Measurements from ENCODE around the gene PBX1.
"Not testable (repeated sequence)": the region's sequence is repeated elsewhere in the genome, so short reads cannot be mapped to it uniquely, and the experiment has no call there.

PBX1 gene

DNA sequence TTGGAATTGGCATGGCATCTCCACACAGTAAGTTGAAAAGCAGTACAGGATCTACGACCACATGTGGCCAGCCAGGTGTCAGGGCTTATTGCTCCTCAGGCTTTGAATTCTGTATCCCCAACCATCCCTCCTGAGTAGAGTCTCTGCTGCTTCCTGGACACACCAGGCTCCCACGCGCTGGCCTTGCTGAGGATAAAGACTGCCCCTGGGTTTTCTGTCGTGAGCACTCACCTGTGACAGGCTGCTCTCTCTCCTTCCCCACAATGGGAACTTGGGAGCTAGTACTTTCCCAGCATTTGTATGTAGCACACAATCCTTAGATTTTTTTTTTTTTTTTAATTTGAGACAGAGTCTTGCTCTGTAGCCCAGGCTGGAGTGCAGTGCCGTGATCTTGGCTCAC lies 33.6 kb downstream of the PBX1 start:
- DNase-seq: no peak

DNA sequence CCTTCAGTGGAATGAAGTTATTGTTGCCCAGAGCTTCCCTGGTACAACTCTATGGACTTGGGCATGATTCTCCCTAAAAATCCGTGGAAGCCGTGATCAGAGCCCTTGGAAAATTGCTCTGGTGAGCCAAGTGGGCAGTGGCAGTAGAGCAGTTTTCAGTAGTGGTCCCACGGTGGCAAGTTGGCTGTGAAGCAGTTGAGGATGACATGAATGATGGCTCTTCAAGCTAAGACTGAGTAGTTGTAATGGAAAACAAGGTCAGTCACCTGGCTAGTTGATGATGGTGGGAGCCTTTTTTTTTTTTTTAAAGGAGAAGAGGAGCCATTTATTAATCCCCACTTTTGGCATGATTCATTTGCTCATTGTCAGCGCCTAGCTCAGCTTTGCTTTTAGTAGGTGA lies 36.2 kb downstream of the PBX1 start:
- no peak for DNase-seq

DNA sequence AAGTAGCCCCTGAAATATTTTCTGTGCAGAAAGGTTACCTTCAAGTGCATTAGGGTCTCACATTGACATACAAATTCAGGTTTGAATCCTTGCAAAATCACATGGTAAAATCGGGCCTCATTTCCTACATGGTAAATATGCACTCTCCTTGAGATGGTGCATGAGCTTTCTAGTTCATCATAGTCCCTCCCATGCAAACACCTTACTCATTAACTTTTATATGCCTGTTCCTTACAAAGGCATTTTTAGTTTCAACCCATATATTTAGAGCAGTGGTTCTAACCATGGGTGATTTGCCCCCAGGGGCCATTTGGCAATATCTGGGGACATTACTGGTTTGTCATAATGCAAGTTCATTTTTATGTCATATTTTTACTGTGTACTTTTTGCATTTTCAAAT lies 37.2 kb downstream of the PBX1 start:
- DNase-seq: no peak

DNA sequence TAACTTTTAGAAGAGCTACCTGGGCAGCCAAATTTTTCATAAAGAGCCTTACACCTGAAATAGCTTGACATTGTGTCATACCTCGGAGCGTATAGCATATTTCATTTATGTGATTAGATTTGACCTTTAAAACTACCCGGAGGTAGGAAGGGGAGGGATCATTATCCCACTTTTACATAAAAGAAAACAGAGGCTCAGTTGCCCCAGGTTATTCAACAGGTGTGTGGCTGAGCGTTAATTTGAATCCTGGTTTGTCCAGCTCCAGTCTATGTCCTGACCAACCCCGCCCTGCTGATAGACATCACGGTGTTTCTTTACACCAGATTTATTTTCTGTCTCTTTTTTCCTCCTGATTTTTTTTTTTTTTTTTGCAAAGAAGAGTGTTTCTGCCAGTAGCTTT lies 39.7 kb downstream of the PBX1 start:
- no peak for DNase-seq

DNA sequence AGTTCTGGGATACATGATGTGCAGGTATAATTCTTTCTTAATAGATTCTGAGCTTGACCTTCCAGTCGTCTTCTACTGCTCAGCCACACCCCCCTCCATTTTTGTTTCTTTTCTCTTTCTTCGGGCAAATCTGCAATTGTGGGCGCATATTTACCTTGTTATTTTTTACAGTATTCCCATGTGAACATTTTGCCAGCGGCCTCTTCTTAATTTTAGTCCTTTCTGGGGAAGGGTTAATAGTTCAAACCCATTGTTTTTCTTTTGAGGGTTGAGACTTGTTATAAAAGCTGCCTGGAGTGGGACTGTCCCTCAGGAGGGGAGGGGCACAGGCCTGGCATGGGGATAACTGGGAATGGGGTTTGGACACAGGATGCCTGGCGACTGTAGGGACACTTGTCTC lies 40.3 kb downstream of the PBX1 start:
- DNase-seq: no peak

DNA sequence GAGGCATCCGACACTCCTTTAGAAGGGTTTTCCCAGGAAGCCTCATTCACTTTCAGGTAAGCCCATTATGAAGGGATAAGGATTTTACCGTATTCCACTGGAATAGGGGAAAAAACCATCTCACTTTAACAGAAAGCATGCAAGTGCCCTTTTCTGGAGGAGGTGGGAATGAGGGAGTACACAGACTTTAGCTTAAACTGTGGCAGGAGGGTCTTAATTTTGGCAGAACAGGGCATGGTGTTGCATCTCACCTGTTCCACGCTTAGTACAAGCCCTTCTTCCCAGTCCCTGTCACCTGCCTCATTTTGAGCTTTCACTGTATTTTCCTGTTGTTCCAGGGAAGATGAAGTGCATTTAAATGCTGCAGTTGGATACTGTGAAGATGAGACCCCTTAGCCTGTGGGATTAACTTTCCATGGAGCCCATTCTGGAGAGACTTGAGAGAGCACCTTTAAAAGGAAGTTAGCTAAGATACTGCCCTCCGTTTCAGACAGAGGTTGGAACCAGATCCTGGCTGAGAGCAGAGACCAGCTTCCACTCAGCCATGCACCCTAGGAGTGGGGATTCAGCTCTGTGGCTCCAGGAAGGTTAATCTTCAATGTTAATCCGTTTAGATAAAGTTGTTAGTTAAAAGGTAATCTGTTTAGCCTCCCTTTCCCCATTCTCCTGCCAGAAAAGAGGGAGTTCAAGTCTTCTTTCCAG lies 42.6 kb downstream of the PBX1 start:
- DNase-seq: no peak

DNA sequence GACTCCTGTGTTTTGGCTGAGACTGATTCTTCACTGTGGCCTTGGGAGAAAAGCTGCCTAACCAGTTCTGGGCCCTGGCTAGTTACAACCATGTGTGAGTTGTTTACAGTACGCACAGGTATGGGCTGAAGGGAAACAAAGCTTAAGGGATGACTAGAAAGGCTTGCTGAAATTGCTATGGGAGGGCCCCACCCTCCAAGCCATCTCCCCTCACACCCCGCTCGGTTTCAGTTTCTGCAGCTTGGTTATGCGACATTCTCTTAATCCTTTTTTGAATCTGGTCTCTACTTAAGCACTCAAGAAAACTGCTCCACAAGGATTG lies 43.1 kb downstream of the PBX1 start:
- no peak for DNase-seq

DNA sequence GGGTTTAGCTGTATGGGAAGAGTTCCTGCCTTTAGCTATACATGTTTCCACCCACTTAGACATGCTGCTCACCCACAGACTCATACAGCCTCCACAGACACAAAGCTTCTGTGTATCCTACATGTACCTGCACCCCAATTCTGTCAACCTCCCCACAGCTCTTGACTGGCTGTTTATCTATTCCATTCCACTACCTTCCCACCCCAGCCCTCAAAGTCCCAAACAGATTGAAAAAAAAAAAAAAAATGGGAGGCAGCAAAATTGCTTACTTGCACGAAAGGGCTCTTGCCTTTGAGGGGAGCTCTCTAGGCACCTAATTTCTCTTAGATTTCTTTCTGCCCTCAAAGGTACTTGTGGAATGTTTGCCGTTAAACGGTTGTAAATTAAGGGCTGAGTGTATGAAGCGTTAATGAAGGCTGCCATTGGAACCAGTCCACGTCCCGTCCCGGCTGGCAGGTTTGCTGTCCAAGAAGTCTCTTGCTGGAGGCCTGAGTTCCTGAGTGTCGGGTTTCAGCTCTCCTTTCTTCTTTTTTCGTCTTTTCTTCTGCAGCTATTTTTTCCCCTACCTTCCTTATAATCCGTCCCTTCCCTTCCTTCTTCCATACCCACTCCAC lies 43.6 kb downstream of the PBX1 start:
- DNase-seq: no peak

DNA sequence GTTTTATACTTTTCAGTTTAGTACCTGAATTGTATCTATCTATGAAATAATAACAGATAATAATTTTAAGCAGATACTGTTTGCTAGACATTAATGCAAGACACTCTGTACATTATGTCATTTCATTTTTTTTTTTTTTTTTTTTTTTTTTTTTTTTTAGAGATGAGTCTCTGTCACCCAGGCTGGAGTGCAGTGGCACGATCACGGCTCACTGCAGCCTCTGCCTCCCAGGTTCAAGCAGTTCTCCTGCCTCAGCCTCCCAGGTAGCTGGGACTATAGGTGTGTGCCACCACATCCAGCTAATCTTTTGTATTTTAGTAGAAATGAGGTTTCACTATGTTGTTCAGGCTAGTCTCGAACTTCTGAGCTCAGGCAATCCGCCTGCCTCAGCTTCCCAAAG lies 44.8 kb downstream of the PBX1 start:
- DNase-seq: not testable (repeated sequence)

DNA sequence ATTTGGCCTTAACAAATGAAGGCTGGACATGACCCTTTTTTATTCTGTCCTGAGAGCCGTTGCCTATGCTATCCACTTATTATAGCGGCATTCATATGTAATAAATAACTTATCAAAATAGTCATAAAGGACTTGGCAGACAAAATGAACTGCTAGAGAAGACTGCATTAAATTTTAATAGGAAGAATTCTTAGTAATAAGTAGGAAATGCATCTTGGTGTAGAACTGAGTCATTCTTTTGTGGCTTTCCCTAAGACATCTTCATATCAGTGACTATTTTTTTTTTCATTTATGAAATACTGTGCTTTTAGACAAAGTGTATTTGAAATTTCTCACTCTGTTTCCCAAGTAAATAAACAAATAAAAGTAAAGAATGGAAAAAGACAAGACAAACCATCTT lies 45.6 kb downstream of the PBX1 start:
- DNase-seq: no peak

DNA sequence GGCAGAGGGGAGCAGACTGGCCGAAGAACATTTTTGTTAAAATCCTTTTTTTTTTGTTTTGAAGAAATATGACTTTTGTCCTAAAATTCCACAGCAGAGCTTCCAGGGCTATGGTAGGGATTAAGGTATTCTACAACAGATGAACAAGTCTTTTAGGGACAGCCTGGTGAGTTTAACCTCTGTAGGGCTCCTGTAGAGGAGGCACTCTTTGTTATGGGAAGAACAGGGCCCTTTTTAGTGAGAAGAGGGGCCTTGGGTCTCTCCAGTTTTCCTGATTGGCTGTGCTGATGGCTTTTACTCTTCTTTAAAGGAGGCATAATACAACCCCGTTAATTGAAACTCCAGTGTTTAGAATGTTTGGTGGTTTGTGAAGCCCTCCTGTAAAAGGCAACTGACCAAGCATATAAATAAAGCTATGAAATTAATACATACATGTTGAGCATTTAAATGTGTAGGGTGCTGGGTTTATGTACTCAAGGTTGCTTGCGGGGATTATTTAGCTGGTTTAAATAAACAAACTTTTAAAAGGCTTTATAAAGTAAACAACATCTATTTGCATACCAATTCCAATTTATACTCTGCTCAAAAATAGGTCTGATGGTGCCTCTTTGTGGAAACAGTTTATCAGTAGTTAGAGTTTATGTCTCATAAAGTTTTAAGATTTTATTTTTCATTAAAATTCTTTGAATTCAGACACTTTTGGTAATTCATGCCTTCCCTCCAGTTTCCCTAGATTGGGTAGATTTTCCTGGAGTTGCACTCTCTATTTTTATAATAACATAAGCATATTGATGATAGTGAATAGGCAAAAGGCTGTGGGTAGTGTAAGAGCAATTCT lies 46.5 kb downstream of the PBX1 start:
- DNase-seq: no peak

DNA sequence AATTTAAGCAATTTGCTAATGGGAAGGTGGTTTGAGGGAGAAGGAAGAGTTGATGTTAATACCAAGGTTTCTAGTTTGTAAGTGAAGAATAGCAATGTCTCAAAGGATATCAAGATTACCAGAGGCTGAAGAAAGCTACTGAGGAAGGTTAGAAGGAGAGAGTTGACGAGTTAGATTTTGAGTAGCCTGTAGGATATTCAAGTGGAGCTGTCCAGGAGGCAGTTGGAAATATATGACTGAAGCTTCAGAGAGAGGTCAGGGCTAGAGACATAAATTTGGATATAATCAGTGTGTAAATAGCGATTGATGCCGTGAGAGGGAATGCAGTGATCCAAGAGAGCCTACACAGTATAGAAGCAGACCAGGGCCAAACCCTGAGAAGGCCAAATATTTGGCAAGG lies 48.4 kb downstream of the PBX1 start:
- DNase-seq: no peak

DNA sequence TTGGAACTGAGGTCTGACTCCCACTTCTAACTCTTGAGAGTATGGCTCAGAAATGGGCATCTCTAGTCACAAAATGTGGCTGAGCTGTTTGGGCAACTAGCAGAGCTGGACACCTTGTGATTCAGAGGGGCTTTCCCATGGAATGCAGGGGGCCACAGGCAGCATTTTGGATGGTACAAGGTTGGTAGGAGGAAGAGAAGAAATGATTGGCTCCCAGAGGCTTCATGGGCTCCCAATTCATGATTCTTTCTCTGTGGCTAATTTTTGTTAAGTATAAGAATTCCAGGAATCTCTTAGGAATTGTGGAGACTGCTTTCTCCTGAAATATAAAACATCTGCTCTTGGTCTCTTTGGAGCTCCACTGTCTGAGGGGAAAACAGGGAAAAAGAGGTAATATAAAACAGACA lies 49.7 kb downstream of the PBX1 start:
- no peak for DNase-seq

DNA sequence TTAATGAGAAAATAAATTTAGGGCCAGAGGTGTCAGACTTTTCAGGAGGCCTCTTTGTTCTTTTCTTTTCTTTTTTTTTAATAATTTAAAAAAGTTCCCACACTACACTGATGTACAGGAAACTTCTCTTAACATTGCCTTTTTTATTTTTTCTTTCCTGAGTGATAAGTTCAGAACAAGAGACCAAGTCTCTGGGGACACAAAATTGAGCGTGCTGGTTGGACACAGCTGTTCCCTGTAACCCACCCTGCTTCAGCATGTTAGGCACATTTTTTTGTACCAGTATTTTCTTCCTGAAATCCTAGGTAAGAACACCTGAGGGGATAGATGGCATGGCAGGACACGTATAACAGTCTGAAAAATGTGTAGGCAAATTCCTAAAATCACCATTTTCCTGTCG lies 50.1 kb downstream of the PBX1 start:
- DNase-seq: no peak

DNA sequence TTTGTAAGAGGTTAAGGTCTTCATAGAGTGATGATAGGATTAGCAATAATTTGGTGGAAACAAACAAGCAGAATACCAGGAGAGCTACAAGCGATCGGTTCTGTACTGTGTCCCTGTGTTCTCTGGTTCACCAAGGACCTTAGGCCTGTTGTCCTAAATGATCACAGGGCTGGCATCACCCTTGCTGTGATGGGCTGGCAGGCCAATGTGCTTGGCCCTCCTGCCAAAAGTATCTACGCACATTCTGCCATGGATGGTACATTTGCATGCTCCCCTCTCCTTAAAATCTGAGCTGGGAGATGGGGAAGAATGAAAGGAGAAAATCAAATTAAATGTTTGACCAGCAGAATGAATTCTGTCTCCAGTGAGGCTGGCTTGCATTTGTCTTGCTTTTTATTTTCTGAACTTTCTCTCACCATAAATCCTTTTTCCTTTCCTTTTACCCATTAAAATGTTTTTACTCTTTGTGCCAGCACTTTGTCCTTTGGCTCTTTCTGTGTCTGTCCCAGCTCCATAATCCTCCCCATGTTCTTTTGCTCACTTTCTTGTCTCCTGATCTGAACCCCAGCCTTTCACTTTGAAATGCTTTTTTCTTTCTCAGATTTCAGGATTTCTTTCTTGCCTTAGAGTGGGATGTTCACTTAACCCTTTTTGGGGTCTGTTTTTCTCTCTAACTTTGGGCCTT lies 51.7 kb downstream of the PBX1 start:
- DNase-seq: no peak

DNA sequence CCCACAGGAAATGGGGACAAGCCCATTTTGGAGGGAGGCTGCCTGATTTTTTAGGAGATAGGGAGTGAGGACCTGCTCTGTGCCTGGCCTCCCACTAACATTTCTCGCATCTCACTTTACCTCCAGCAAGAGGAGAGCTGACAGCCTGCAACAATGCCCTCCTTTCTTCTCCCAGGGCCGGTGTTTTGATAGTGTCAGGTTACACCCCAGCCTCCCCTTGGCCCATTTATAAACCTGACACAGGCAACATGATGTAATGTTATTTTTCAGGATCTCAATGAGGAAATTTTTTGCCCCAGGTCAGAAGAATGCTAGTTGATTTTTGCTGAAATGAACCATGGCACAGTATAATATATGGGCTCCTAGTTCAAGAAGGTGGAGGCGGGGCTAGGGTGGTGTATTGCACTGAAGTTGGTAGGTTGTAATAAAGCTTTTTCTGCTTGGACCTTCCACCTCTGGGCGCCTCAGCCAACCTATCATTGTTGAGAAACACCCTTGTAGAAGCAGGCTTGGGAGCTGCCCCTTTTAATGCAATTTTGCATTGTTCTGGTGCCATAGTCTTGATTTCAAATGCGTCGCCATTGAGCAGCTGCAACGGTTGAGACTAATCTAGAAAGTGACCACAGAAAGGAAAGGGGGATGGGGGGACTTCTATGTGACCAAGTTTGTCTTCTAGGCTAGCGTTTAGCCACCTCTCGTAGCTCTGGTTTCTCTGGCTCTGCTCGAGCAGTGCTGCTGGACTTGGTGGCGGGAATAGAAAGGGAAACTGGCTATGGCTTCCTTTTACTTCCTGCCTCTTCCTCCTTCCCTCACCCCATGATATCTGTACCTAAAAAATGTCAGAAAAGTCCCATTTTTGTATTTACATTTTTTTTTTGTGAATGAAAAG lies 53.0 kb downstream of the PBX1 start:
- DNase-seq: no peak

DNA sequence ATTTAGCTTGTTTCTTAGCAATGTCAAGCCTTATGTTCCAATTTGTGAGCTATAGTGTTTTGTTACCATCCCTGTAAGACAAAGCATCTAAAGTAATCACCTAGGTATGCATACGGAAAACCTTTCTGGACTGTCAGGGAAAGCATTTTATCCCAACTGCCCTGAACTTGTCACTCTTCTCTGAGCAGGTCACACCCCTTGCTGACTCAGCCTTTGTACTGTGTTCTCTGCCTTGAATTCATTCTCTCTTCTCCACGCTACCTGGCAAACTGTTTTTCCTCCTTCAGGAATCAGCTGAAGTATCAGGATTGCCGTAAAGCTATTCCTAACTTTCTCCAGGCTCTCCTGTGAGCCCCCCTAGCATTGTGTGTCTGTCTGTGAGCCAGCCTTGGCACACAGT lies 54.2 kb downstream of the PBX1 start:
- no peak for DNase-seq

DNA sequence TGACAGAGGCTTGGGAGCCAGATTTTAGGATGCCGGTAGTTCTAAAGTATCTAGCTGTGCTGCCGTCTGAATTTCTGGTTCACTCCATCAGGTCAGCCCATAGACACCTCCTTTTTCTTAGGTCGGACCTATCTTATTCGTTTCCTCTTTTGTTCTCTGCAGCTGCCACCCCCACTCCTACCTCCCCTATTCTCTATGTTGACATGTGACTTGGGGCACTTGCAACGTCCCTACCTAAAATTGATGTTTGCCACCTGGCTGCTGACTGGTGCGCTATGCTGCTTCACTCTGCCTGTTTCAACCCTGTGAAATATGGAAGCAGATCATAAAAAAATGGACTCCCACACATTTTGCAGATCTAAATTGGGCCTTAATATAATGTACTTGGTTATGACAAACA lies 55.3 kb downstream of the PBX1 start:
- DNase-seq: no peak

DNA sequence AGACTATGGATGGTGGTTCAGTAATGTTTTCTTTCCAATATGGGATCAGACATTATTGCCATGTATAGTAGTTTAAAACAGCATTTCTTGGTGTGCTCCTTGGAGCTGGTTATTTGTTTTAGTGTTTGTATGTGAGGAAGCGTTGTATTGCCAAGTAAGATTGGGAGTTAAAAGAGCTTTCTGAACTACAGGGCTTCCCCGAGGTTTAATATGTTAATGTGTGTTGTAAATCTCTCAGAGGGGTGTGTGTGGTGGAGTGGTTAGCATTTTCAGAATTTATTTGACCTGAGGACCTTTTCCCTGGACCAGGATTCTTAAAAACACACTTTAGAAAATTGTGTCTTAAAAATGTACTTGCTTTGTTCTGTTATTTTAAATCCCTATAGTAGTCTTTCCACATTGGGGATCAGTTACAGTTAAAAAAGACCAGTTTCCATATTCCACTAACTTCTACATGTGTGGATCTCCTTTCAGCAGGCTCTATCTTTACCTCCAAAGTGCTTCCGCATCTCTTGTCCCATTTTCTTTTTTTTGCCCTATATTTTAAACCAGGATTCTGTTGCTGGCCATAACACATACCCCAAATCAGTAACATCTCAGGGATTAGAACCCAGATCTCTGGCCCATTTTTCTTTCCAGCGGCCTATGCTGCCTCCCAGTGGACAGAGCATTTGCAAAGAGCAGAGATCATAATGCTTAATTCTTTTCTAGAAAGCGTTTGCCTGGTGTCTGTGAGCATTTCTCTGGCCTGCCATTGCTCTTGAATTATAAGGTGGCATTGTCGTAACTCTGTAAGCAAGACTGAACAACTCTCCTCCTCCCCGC lies 58.6 kb downstream of the PBX1 start:
- no peak for DNase-seq

DNA sequence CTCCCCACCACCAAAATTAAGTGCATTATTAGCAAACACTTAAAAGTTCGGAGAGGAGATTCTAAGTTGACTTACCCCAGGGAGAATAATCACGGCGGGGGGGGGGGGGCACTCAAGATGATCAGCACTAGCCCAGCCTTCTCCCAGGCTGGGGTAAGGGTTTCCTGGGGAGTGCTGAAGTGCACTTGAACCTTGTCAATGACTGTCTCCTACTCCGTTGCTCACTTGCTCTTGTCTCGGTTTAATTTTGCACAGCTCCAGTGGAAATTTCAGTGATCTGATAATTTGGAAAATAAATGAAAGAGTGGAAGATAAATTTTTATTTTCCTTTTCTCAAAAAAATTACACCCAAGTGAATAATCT lies 59.2 kb downstream of the PBX1 start:
- no peak for DNase-seq

DNA sequence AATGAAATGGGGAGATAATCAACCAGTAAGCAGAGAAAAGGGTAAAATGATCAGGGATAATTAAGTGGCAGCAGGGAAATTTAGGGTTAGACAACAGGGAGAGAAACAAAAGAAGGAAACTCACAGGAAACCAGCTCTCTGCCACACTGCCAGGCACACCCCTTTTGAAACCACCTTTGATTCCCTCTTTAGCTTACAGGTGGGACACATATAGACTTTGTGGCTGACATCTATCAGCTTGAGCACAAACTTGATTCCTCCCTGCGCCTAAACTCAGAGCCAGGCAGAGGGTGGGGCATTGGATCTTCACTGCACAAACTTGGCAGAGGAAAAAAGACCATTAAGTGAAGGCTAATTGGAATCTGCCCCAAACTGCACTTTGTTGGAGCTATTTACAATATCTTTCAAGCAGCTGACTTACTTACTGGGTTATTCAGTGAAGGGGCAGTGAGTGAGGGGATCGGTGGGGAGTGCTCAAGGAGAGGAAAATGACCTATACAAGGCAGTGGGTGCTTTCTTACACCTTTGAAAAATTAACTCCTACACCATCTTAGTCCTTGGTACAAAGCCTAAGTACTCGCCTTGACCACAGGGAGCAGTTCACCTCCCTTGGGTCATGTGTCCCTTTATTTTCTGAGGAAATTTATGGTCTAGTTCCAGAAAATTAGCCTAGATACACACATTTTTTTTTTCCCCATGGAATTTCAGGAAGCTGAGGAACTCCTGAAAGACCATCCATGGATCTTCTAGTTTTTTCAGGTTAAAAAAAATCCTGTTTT lies 60.2 kb downstream of the PBX1 start:
- DNase-seq: no peak

Measured in activated gamma-delta T cell treated with Interleukin-2 at 50 U/mL for 16 hours (primary cell).